RWPE2 (cell line): ENCODE data around the gene SEMA3F.
"Not testable (repeated sequence)": the region's sequence is repeated elsewhere in the genome, so short reads cannot be mapped to it uniquely, and the experiment has no call there.

Experiments used
- ATAC-seq: fragments of 200-7000 bp; cut with Tn5 transposase; 3 replicates; pipeline ENCODE4 v1.9.1; 2021; ENCODE audit warnings: low read depth
- DNase-seq: peaks from one replicate; pipeline ENCODE4 v3.0.0-alpha.2; 2020; ENCODE audit warnings: low spot score
- H3K27ac ChIP-seq: fragments of 450-650 bp; 2 replicates; pipeline ENCODE4 v1.5.1; 2017; ENCODE audit warnings: mild to moderate bottlenecking; ENCODE audit not compliant: poor library complexity, severe bottlenecking
- H3K27me3 ChIP-seq: fragments of 250-450 bp; sonication (Bioruptor Pico); 2 replicates; pipeline ENCODE4 v1.5.1; 2021; ENCODE audit warnings: mild to moderate bottlenecking, moderate library complexity; ENCODE audit not compliant: insufficient read depth, poor library complexity, severe bottlenecking
- H3K36me3 ChIP-seq: fragments of 250-450 bp; sonication (Bioruptor Pico); 2 replicates; pipeline ENCODE4 v1.5.1; 2020; ENCODE audit warnings: low read depth, mild to moderate bottlenecking, moderate library complexity
- H3K4me1 ChIP-seq: fragments of 250-450 bp; sonication (Bioruptor Pico); 2 replicates; pipeline ENCODE4 v1.5.1; 2021; ENCODE audit warnings: mild to moderate bottlenecking, moderate library complexity; ENCODE audit not compliant: insufficient read depth, poor library complexity, severe bottlenecking
- H3K4me3 ChIP-seq: fragments of 250-450 bp; sonication (Bioruptor Pico); 2 replicates; pipeline ENCODE4 v1.5.1; 2021; ENCODE audit warnings: mild to moderate bottlenecking, moderate library complexity; ENCODE audit not compliant: severe bottlenecking
- H3K9me3 ChIP-seq: fragments of 250-450 bp; sonication (Bioruptor Pico); 2 replicates; pipeline ENCODE4 v1.5.1; 2021; ENCODE audit warnings: mild to moderate bottlenecking, moderate library complexity; ENCODE audit not compliant: severe bottlenecking
- CTCF ChIP-seq: fragments of 450-650 bp; IDR thresholded peaks from one replicate; pipeline ENCODE4 v1.5.1; 2017; ENCODE audit warnings: mild to moderate bottlenecking, moderate library complexity; ENCODE audit not compliant: poor library complexity, severe bottlenecking

The SEMA3F gene

DNA sequence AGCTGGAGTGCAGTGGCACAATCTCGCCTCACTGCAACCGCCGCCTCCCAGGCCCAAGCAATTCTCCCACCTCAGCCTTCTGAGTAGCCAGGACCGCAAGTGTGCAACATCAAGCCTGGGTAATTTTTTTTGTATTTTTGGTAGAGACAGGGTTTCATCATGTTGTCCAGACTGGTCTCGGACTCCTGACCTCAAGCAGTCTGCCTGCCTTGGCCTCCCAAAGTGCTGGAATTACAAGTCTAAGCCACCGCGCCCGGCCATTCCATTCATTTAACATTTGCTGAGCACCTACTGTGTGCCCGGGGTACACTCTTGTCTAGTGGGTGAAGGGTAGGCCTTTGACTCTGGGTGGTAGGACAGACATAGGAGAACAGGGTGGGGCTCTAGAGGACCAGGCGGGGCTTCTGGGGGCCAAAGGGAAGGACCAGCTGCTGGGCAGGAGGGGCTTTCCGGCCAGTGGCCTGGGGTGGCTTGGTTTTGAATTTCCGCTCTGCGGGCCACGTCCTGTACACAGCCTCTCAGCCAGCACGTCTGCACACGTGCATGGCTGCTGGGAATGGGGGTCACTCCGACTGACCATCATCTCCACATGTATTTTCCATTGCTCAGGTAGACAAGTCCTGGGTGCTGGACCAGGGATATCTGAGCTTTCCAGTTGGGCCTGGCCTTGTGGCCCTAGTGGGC is 52.4 kb downstream of the SEMA3F start:
- TF ChIP-seq CTCF = no peak
- no peaks in the 10 kb centered on the region for H3K9me3 ChIP-seq
- no peak for DNase-seq
- ATAC-seq = no peak
- H3K4me1 ChIP-seq = no peaks in the 10 kb centered on the region
- peaks cover 27% of the 10 kb centered on the region for H3K27me3 ChIP-seq
- no peak overlapping the region for H3K27ac ChIP-seq
- no peak overlapping the region for H3K4me3 ChIP-seq
- no peaks in the 10 kb centered on the region for H3K36me3 ChIP-seq

DNA sequence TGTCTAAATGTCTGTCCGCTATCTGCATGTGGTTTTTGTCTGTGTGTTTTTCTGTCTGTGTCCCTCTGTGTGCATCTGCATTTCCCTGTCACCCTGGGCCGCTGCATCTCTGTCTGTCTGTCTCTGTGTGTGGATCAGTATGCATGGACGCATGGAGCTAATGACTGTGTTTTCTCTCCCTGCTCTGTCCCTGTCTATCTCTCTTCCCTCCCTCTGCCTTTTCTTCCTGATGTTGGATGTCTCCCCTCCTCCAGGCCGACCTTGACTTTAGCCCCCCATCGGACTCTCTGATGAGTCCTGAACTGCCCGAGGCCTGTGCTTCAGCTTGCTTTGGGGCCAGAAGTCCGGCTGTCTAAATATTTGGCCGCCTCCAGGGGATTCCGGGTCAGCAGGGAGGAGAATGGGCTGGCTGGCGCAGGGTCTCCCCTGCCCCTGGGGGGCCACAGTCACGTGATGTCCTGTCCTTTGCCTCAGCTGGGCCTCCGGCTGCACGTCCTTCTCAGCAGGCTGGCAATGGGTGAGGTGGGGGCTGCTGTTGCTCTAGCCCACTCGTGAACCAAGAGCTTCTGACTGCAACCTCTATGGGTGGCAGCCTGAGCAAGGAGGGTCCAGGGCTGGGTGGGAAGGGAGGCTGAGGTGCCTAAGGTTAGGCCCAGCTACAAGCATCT is 53.7 kb downstream of the SEMA3F start:
- Histone ChIP-seq H3K36me3 (no peaks in the 10 kb centered on the region), H3K27ac (no peak overlapping the region), H3K9me3 (no peaks in the 10 kb centered on the region), H3K4me1 (no peaks in the 10 kb centered on the region), H3K4me3 (no peak overlapping the region), H3K27me3 (peaks cover 24% of the 10 kb centered on the region)
- no peak for TF ChIP-seq CTCF
- ATAC-seq (no peak), DNase-seq (no peak)

- H3K27ac ChIP-seq = no peak overlapping the region
- H3K9me3 ChIP-seq = no peaks in the 10 kb centered on the region
- no peaks in the 10 kb centered on the region for H3K36me3 ChIP-seq
- H3K27me3 ChIP-seq = peaks cover 13% of the 10 kb centered on the region
- no peak overlapping the region for H3K4me3 ChIP-seq
- H3K4me1 ChIP-seq = no peaks in the 10 kb centered on the region
- DNase-seq (no peak), ATAC-seq (no peak)
- no peak for TF ChIP-seq CTCF
Measured at GRCh38 chr3:50210176-50210509, 55.0 kb downstream of the SEMA3F start.

- Histone ChIP-seq H3K27ac (no peak overlapping the region), H3K36me3 (no peaks in the 10 kb centered on the region), H3K4me3 (no peak overlapping the region), H3K27me3 (peaks cover 7% of the 10 kb centered on the region), H3K9me3 (no peaks in the 10 kb centered on the region), H3K4me1 (no peaks in the 10 kb centered on the region)
- ATAC-seq (no peak), DNase-seq (no peak)
- no peak for TF ChIP-seq CTCF
Measured at GRCh38 chr3:50210510-50211367, 55.6 kb downstream of the SEMA3F start.

- not testable (repeated sequence) for DNase-seq, ATAC-seq, H3K4me3 ChIP-seq, H3K4me1 ChIP-seq, H3K9me3 ChIP-seq, H3K27ac ChIP-seq, H3K27me3 ChIP-seq, H3K36me3 ChIP-seq
Measured at GRCh38 chr3:50211368-50211717, 56.2 kb downstream of the SEMA3F start.
